HEK293T (cell line): ENCODE data around the gene NDUFAF2.

Experiments
- CTCF ChIA-PET: fragments of 350-600 bp; formaldehyde crosslinking; extraction: SDS; loops from one replicate; lab custom pipeline; 2021; ENCODE audit warnings: antibody characterized with exemption, inconsistent platforms; lab: Yijun Ruan, JAX
- POLR2A ChIA-PET: fragments of 350-600 bp; formaldehyde crosslinking; extraction: SDS; loops from one replicate; lab custom pipeline; 2020; ENCODE audit warnings: antibody characterized with exemption, inconsistent platforms; lab: Yijun Ruan, JAX
- DNase-seq: peaks from one replicate; pipeline ENCODE4 v3.0.0; 2012; ENCODE audit warnings: mixed read lengths; ENCODE audit errors: extremely low spot score
- ARNT ChIP-seq: fragments of 450-650 bp; IDR thresholded peaks from 2 replicates; pipeline ENCODE4 v1.6.1; 2017; ENCODE audit warnings: mild to moderate bottlenecking
- BHLHE40 ChIP-seq: fragments of 450-650 bp; IDR thresholded peaks from 2 replicates; pipeline ENCODE4 v1.6.1; 2016; ENCODE audit warnings: mild to moderate bottlenecking, moderate library complexity, borderline replicate concordance
- CTBP1 ChIP-seq: fragments of 450-650 bp; IDR thresholded peaks from 2 replicates; pipeline ENCODE4 v1.6.1; 2016; ENCODE audit warnings: borderline replicate concordance
- ELF4 ChIP-seq: fragments of 450-650 bp; IDR thresholded peaks from 2 replicates; pipeline ENCODE4 v1.6.1; 2017; ENCODE audit warnings: antibody characterized with exemption
- FOXA1 ChIP-seq: fragments of 450-650 bp; IDR thresholded peaks from 2 replicates; pipeline ENCODE4 v1.6.1; 2016; ENCODE audit warnings: mild to moderate bottlenecking
- FOXK2 ChIP-seq: fragments of 450-650 bp; IDR thresholded peaks from 2 replicates; pipeline ENCODE4 v1.6.1; 2016; ENCODE audit warnings: mild to moderate bottlenecking
- FOXM1 ChIP-seq: fragments of 450-650 bp; IDR thresholded peaks from 2 replicates; pipeline ENCODE4 v1.6.1; 2017; ENCODE audit warnings: mild to moderate bottlenecking, borderline replicate concordance
- HDGF ChIP-seq: fragments of 450-650 bp; IDR thresholded peaks from 2 replicates; pipeline ENCODE4 v1.6.1; 2017; ENCODE audit warnings: antibody characterized with exemption, borderline replicate concordance
- L3MBTL2 ChIP-seq: fragments of 450-650 bp; conservative IDR thresholded peaks from 2 replicates; pipeline ENCODE4 v1.6.1; 2016; ENCODE audit warnings: mild to moderate bottlenecking
- LEF1 ChIP-seq: fragments of 450-650 bp; IDR thresholded peaks from 2 replicates; pipeline ENCODE4 v1.6.1; 2017; ENCODE audit warnings: mild to moderate bottlenecking, borderline replicate concordance
- NFRKB ChIP-seq: fragments of 450-650 bp; IDR thresholded peaks from 2 replicates; pipeline ENCODE4 v1.6.1; 2016; ENCODE audit warnings: mild to moderate bottlenecking, moderate library complexity
- PKNOX1 ChIP-seq: fragments of 450-650 bp; IDR thresholded peaks from 2 replicates; pipeline ENCODE4 v1.6.1; 2016
- SP1 ChIP-seq: fragments of 450-650 bp; IDR thresholded peaks from 2 replicates; pipeline ENCODE4 v1.6.1; 2017
- SUZ12 ChIP-seq: fragments of 450-650 bp; IDR thresholded peaks from 2 replicates; pipeline ENCODE4 v1.6.1; 2016; ENCODE audit warnings: mild to moderate bottlenecking
- TARDBP ChIP-seq: fragments of 450-650 bp; IDR thresholded peaks from 2 replicates; pipeline ENCODE4 v1.6.1; 2016
- ZNF384 ChIP-seq: fragments of 450-650 bp; IDR thresholded peaks from 2 replicates; pipeline ENCODE4 v1.6.1; 2016

NDUFAF2 gene

GRCh38 chr5:61050292-61050691, 105.3 kb downstream of the NDUFAF2 start:
- no peak for TF ChIP-seq FOXM1
- TF ChIP-seq ARNT = no peak
- no peak for TF ChIP-seq CTBP1
- no peak for TF ChIP-seq SP1
- TF ChIP-seq ELF4 = no peak
- TF ChIP-seq NFRKB = no peak
- no peak for TF ChIP-seq L3MBTL2
- no peak for TF ChIP-seq PKNOX1
- TF ChIP-seq LEF1 = no peak
- no peak for TF ChIP-seq ZNF384
- no peak for TF ChIP-seq SUZ12
- no peak for TF ChIP-seq TARDBP
- no peak for TF ChIP-seq FOXA1
- TF ChIP-seq FOXK2 = no peak
- TF ChIP-seq HDGF = no peak
- no peak for TF ChIP-seq BHLHE40
- CTCF ChIA-PET = no interaction called here
- DNase-seq = no peak
- POLR2A ChIA-PET = no interaction called here

GRCh38 chr5:61051267-61051666, 106.3 kb downstream of the NDUFAF2 start:
- ChIA-PET CTCF (no interaction called here), POLR2A (no interaction called here)
- TF ChIP-seq TARDBP = no peak
- no peak for TF ChIP-seq NFRKB
- no peak for TF ChIP-seq L3MBTL2
- no peak for TF ChIP-seq BHLHE40
- no peak for TF ChIP-seq FOXA1
- no peak for TF ChIP-seq PKNOX1
- TF ChIP-seq SUZ12 = no peak
- TF ChIP-seq CTBP1 = no peak
- TF ChIP-seq LEF1 = no peak
- no peak for TF ChIP-seq HDGF
- TF ChIP-seq ZNF384 = no peak
- TF ChIP-seq ELF4 = no peak
- TF ChIP-seq FOXM1 = no peak
- no peak for TF ChIP-seq FOXK2
- TF ChIP-seq ARNT = no peak
- TF ChIP-seq SP1 = no peak
- no peak for DNase-seq

DNA sequence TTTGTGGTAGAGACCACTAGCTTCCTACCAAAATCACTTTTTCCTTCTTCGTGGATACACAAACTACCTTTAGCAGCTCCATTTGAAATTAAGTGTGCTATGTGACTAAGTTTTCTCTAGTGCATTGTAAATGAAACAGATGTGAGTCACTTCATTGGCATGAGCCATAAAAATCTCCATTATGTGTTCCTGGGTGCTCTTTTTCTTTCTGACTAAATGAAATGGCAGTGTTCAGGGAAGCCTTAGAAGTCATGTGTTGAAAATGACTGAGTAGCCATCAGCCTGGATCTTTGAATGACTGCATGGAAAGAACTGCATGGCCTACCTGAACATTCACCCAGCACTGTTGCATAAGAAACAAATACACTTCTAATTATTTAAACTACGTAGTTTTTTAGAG, 107.9 kb downstream of the NDUFAF2 start:
- TF ChIP-seq NFRKB = no peak
- TF ChIP-seq FOXA1 = no peak
- no peak for TF ChIP-seq LEF1
- no peak for TF ChIP-seq ARNT
- TF ChIP-seq L3MBTL2 = no peak
- TF ChIP-seq ELF4 = no peak
- TF ChIP-seq SUZ12 = no peak
- TF ChIP-seq FOXK2 = no peak
- TF ChIP-seq PKNOX1 = no peak
- no peak for TF ChIP-seq HDGF
- TF ChIP-seq BHLHE40 = no peak
- no peak for TF ChIP-seq SP1
- no peak for TF ChIP-seq TARDBP
- TF ChIP-seq FOXM1 = no peak
- no peak for TF ChIP-seq ZNF384
- TF ChIP-seq CTBP1 = no peak
- ChIA-PET POLR2A (no interaction called here), CTCF (no interaction called here)
- DNase-seq = no peak

- ChIA-PET POLR2A (no interaction called here), CTCF (no interaction called here)
- DNase-seq = no peak
- no peak for TF ChIP-seq LEF1
- no peak for TF ChIP-seq TARDBP
- no peak for TF ChIP-seq CTBP1
- TF ChIP-seq NFRKB = no peak
- TF ChIP-seq ARNT = no peak
- no peak for TF ChIP-seq SP1
- no peak for TF ChIP-seq ELF4
- no peak for TF ChIP-seq L3MBTL2
- no peak for TF ChIP-seq FOXA1
- no peak for TF ChIP-seq ZNF384
- no peak for TF ChIP-seq FOXK2
Measured at GRCh38 chr5:61053937-61054336, 108.9 kb downstream of the NDUFAF2 start.

DNA sequence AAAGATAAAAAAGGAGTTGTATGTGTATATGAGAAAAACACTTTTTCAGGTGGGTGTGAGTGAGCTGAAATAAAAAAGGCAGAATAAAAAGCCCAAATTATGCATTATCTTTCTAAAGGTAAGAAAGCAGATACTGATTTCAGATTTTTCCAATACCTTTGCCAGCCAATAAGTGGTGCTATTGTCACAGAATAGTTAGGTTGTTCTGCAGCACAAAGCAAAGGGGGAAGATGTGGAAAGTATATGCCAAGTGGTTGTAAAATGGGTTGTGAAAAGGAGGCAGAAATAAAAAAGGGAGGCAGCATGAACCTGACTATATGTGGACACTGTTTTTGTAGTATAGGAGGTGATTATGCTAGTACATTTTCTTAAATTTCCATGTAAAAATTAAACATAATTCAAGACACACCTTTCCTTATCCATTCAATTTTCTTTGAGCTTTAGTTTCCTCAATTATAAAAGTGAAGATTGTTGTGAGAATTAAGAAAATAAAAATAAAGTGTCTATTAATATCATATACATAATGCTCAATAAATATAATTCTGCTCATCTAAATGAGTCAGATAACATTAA, 110.5 kb downstream of the NDUFAF2 start:
- CTCF ChIA-PET = no interaction called here
- DNase-seq = peak; percentile 35
- TF ChIP-seq TARDBP (no peak), ARNT (no peak), PKNOX1 (no peak), ZNF384 (no peak), HDGF (no peak), BHLHE40 (no peak), NFRKB (no peak), FOXM1 (no peak), ELF4 (no peak), FOXA1 (no peak), SUZ12 (no peak), FOXK2 (no peak), SP1 (no peak), LEF1 (no peak), CTBP1 (no peak), L3MBTL2 (no peak)
- POLR2A ChIA-PET = no interaction called here

GRCh38 chr5:61059499-61059898, 114.5 kb downstream of the NDUFAF2 start:
- ChIA-PET POLR2A (no interaction called here), CTCF (no interaction called here)
- TF ChIP-seq ELF4 (no peak), BHLHE40 (no peak), FOXK2 (no peak), TARDBP (no peak), SUZ12 (no peak), ZNF384 (no peak), HDGF (no peak), CTBP1 (no peak), ARNT (no peak), FOXA1 (no peak)
- DNase-seq = no peak
